GM19193 (cell line): ENCODE results near the gene PSD4.

Experiments
- POLR2A ChIP-seq: IDR thresholded peaks from 4 replicates; pipeline ENCODE4 v1.6.1; 2011; ENCODE audit not compliant: insufficient read depth, insufficient read length; ENCODE audit errors: extremely low read depth

Gene PSD4

GRCh38 chr2:113183264-113183663 is 9.5 kb downstream of the PSD4 start:
- TF ChIP-seq POLR2A: no peak

GRCh38 chr2:113183703-113184102 is 9.9 kb downstream of the PSD4 start:
- no peak for TF ChIP-seq POLR2A

DNA sequence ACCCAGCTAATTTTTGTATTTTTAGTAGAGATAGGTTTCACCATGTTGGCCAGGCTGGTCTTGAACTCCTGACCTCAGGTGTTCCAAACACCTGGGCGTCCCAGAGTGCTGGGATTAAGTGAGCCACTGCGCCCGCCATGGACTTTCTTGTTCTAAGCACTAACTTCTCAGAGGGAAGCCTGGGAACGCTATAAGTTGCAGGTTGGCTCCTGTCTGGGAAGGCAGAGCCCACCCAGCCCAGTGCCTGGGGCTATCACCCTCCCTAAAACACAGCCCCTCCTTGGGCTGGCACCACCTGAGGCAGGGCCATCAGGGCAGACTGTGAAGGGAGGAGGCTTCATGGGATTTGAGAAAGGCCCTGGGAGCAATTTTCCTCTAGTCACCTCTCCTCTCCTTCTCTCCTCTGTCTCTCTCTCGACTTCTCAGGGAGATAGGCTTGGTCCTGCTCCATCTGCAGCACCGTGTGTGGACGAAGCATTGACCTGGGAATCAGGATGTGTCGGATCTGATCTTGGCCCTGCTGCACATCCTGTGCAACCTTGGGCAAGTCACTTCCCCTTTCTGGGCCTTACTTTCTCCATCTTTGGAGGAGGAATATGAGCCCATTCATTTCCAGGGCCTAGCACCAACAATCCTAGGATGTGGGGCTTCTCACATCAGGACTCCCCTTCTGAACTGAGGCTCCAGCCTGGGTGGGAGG is 10.9 kb downstream of the PSD4 start:
- peak; percentile 15 for TF ChIP-seq POLR2A

GRCh38 chr2:113185664-113186432 is 12.1 kb downstream of the PSD4 start:
- no peak for TF ChIP-seq POLR2A

GRCh38 chr2:113186433-113186796 is 12.6 kb downstream of the PSD4 start:
- TF ChIP-seq POLR2A: no peak

GRCh38 chr2:113187771-113188170 is 14.0 kb downstream of the PSD4 start:
- TF ChIP-seq POLR2A: no peak

DNA sequence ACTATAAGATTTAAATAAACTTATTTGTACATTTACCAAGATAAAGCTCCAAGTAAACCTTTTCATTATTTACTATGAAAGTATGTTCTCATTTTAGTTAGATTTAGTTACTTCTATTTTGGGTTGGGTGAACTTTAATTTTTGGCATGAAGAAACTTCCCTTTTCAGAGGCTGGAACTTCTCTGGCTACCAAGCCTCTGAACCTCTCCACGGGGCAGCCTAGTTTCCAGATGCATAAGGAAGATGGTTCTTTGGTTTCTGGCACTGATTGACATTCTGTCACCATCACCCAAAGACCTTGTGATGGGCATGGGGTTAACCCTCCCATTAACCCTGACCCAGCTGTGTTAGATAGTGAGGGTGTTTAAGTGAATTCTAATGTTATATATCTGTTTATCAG is 17.1 kb downstream of the PSD4 start:
- TF ChIP-seq POLR2A: no peak

GRCh38 chr2:113192459-113193100 is 18.8 kb downstream of the PSD4 start:
- no peak for TF ChIP-seq POLR2A

DNA sequence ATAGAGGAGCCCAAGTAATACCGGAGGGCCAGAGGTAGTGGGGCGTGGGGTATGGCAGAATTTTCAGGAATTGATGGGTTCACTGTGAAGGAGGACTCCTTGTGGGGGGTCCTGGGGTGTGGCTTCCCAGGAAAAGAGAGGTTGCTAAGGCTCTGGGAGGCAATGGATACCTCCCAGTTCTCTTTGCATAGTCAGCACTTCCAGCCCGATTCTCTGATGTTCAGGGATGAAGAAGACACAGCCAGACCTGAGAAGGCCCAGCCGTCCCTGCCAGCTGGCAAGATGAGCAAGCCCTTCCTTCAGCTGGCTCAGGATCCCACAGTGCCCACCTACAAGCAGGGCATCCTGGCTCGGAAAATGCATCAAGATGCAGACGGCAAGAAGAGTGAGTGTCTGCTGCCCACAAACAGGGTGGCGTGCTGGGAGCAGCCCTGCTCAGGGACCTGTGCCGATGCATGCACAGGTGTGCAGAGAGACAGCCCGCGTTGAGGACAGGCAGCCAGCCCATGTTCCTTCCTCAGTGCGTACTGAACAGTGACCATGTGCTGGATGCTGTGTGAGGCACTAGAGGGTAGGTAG is 22.2 kb downstream of the PSD4 start:
- TF ChIP-seq POLR2A: no peak

- peak; percentile 7 for TF ChIP-seq POLR2A
Measured at GRCh38 chr2:113196839-113197238, 23.1 kb downstream of the PSD4 start.

DNA sequence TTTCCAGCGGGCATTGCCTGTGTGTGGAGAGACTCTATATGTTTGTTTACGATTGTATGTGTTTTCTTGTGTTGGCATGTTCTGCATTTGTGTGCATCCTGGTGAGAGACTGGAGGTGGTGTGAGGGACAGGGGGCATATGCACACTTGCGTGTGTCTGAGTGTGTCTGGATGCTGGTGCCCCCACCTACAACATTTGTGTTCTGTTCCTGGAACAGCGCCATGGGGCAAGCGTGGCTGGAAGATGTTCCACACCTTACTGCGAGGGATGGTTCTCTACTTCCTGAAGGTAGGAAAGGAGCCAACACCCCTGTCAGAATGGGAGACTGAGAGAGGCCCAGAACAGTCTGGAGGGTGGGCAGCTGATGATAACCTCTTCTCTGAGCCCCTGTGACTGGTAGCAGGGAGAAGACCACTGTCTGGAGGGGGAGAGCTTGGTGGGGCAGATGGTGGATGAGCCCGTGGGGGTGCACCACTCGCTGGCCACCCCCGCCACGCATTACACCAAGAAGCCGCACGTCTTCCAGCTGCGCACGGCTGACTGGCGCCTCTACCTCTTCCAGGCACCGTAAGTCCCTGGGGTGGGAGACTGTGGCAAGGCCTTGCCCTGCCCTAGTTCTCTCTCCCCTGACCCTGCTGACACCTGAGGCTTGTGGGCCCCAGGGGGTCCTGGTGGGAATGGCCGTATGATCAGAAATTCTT is 23.7 kb downstream of the PSD4 start:
- TF ChIP-seq POLR2A: peak; percentile 9

- no peak for TF ChIP-seq POLR2A
Measured at GRCh38 chr2:113198048-113198789, 24.4 kb downstream of the PSD4 start.

DNA sequence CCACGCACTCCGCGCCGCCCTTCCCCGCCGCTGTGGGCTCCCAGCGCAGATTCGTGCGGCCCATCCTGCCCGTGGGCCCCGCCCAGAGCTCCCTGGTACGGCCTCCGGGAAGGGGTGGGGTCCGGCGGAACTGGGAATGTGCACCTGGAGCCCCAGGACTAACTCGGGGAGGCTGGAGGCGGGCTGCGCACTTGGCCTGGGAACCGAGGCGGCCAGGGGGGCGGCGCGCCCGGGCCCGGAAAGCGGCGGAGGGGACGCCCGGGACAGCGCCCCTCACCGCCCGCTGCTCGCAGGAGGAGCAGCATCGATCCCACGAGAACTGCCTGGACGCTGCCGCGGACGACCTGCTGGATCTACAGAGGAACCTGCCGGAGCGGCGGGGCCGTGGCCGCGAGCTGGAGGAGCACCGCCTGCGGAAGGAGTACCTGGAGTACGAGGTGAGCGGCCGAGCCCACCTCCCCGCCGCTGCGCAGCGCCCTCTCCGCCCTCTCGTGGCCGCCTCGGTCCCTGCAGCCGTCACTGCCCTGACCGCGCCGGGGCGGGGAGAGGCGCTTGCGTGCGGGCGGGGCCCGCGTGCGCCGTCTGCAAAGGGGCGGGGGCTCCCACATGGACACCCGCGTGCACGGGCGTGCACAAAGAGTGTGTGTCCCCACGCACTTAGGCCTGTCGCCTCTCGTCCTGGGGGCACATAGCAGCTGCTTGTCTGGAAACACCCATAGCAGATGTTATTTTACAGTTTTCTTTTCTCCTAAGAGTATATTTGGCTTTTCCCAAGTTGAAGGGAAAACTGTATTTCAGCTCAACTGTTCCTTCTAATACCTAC is 25.2 kb downstream of the PSD4 start:
- no peak for TF ChIP-seq POLR2A

GRCh38 chr2:113200236-113200635 is 26.5 kb downstream of the PSD4 start:
- no peak for TF ChIP-seq POLR2A
